Activated naive CD4-positive, alpha-beta T cell treated with anti-CD3 and anti-CD28 coated beads for 36 hours (primary cell): ENCODE results near the gene GSTM5. TPM values are rescaled to one million over a fixed set of nuclear protein-coding genes. Genes with fewer than 3 reads are reported as not detected.
"Not testable (repeated sequence)": the region's sequence is repeated elsewhere in the genome, so short reads cannot be mapped to it uniquely, and the experiment has no call there.

ENCODE experiments used
- CTCF ChIA-PET: fragments of 350-600 bp; sonication (Branson Sonifier 250); formaldehyde crosslinking; loops from one replicate; lab custom pipeline; 2021; ENCODE audit warnings: antibody characterized with exemption; lab: Charles Lee
- DNase-seq: peaks from one replicate; pipeline ENCODE4 v3.0.0-alpha.2; 2020
- H3K27ac Mint-ChIP-seq: one replicate; pipeline ENCODE4 v1.8.0; 2021; ENCODE audit warnings: mild to moderate bottlenecking, mixed read lengths
- H3K27me3 Mint-ChIP-seq: one replicate; pipeline ENCODE4 v1.8.0; 2021; ENCODE audit warnings: low read depth, mixed read lengths
- H3K36me3 Mint-ChIP-seq: one replicate; pipeline ENCODE4 v1.8.0; 2021; ENCODE audit warnings: low read depth, mixed read lengths
- H3K4me1 Mint-ChIP-seq: one replicate; pipeline ENCODE4 v1.8.0; 2021; ENCODE audit warnings: low read depth, mixed read lengths
- H3K4me3 Mint-ChIP-seq: one replicate; pipeline ENCODE4 v1.8.0; 2021; ENCODE audit warnings: mild to moderate bottlenecking, moderate library complexity, mixed read lengths
- H3K9me3 Mint-ChIP-seq: one replicate; pipeline ENCODE4 v1.8.0; 2021; ENCODE audit warnings: mixed read lengths
- intact Hi-C: fragments of 100-400 bp; cut with micrococcal nuclease; formaldehyde crosslinking; loops from one replicate; pipeline ENCODE4 v1.15.1; 2023
- total RNA-seq, 2 experiments: library from RNA; stranded (reverse); gene quantifications; one replicate each; pipeline ENCODE4 v1.2.3, GENCODE V29; 2021

Gene GSTM5
- total RNA-seq: not detected

- H3K27ac Mint-ChIP-seq, CTCF ChIA-PET, H3K4me3 Mint-ChIP-seq, H3K36me3 Mint-ChIP-seq, H3K4me1 Mint-ChIP-seq, intact Hi-C loops, DNase-seq: not testable (repeated sequence)
- Mint-ChIP-seq H3K27me3 (peaks cover 15% of the 10 kb centered on the region), H3K9me3 (peaks cover 15% of the 10 kb centered on the region)
Measured at GRCh38 chr1:109711593-109712320, at the start of gene GSTM5. Gene GSTM5 (plus strand): TSS chr1:109712251. CDS start chr1:109712313, 62 bp downstream.

GRCh38 chr1:109664671-109665070 lies 47.4 kb upstream of the GSTM5 start:
- H3K9me3 Mint-ChIP-seq: no peaks in the 10 kb centered on the region
- no peak for DNase-seq
- CTCF ChIA-PET: no interaction called here
- H3K4me3 Mint-ChIP-seq: no peak overlapping the region
- peaks cover 15% of the 10 kb centered on the region for H3K4me1 Mint-ChIP-seq
- intact Hi-C loops: no loop called here
- H3K27ac Mint-ChIP-seq: no peak overlapping the region
- no peaks in the 10 kb centered on the region for H3K36me3 Mint-ChIP-seq
- H3K27me3 Mint-ChIP-seq: no peaks in the 10 kb centered on the region

- no peaks in the 10 kb centered on the region for H3K36me3 Mint-ChIP-seq
- CTCF ChIA-PET: interaction anchor here (1.0 to 1.3 kb wide), 2 partner anchors 12 to 27 kb away, joined by 3 read pairs; partner anchors contain the start of gene GSTM4
- intact Hi-C loops: no loop called here
- DNase-seq: peak; percentile 92
- no peaks in the 10 kb centered on the region for H3K27me3 Mint-ChIP-seq
- peaks cover 17% of the 10 kb centered on the region for H3K4me1 Mint-ChIP-seq
- H3K4me3 Mint-ChIP-seq: peak within 1 kb of the TSS; percentile 68
- H3K9me3 Mint-ChIP-seq: no peaks in the 10 kb centered on the region
- H3K27ac Mint-ChIP-seq: no peak within 1 kb of the TSS
Measured at GRCh38 chr1:109667452-109668122, 44.5 kb upstream of the GSTM5 start, which contains the start of gene GSTM2. Gene GSTM2 (plus strand): TSS chr1:109668057. CDS start chr1:109668116, 59 bp downstream.

- Mint-ChIP-seq H3K27me3 (no peaks in the 10 kb centered on the region), H3K4me1 (peaks cover 17% of the 10 kb centered on the region), H3K27ac (no peak overlapping the region), H3K4me3 (peak overlapping the region; percentile 68), H3K9me3 (no peaks in the 10 kb centered on the region), H3K36me3 (no peaks in the 10 kb centered on the region)
- CTCF ChIA-PET: interaction anchor here (1.0 to 1.3 kb wide), 2 partner anchors 12 to 28 kb away, joined by 3 read pairs; partner anchors contain the start of gene GSTM4
- intact Hi-C loops: no loop called here
- no peak for DNase-seq
Measured at GRCh38 chr1:109668123-109668775, 43.8 kb upstream of the GSTM5 start.

GRCh38 chr1:109669246-109669948 lies 42.7 kb upstream of the GSTM5 start:
- peak; percentile 12 for DNase-seq
- peaks cover 17% of the 10 kb centered on the region for H3K4me1 Mint-ChIP-seq
- no peak overlapping the region for H3K4me3 Mint-ChIP-seq
- no peaks in the 10 kb centered on the region for H3K27me3 Mint-ChIP-seq
- CTCF ChIA-PET: interaction anchor here (0.6 to 2.2 kb wide), 2 partner anchors 29 to 336 kb away, joined by 3 to 13 read pairs; no protein-coding TSS in a partner anchor
- H3K9me3 Mint-ChIP-seq: no peaks in the 10 kb centered on the region
- H3K27ac Mint-ChIP-seq: no peak overlapping the region
- intact Hi-C loops: no loop called here
- no peaks in the 10 kb centered on the region for H3K36me3 Mint-ChIP-seq

- H3K4me1 Mint-ChIP-seq: peaks cover 17% of the 10 kb centered on the region
- H3K36me3 Mint-ChIP-seq, H3K4me3 Mint-ChIP-seq, intact Hi-C loops, DNase-seq, H3K9me3 Mint-ChIP-seq, H3K27me3 Mint-ChIP-seq, H3K27ac Mint-ChIP-seq: not testable (repeated sequence)
- CTCF ChIA-PET: interaction anchor here (0.6 to 2.2 kb wide), 3 partner anchors 30 to 336 kb away, joined by 3 to 13 read pairs (median 5); partner anchors contain the start of gene AHCYL1
Measured at GRCh38 chr1:109669949-109670302, 42.1 kb upstream of the GSTM5 start.

GRCh38 chr1:109671067-109671466 lies 41.0 kb upstream of the GSTM5 start:
- no peak overlapping the region for H3K27ac Mint-ChIP-seq
- no peaks in the 10 kb centered on the region for H3K9me3 Mint-ChIP-seq
- no peak overlapping the region for H3K4me3 Mint-ChIP-seq
- CTCF ChIA-PET: interaction anchor here (0.6 to 2.2 kb wide), 5 partner anchors 10 to 314 kb away, joined by 3 to 13 read pairs (median 5); partner anchors contain the start of gene AHCYL1
- peaks cover 17% of the 10 kb centered on the region for H3K4me1 Mint-ChIP-seq
- H3K36me3 Mint-ChIP-seq: no peaks in the 10 kb centered on the region
- no peaks in the 10 kb centered on the region for H3K27me3 Mint-ChIP-seq
- intact Hi-C loops: no loop called here
- DNase-seq: no peak

- CTCF ChIA-PET: interaction anchor here (0.7 to 2.2 kb wide), 2 partner anchors 33 to 141 kb away, joined by 3 to 5 read pairs; no protein-coding TSS in a partner anchor
- DNase-seq, intact Hi-C loops: not testable (repeated sequence)
Measured at GRCh38 chr1:109673861-109674260, 38.2 kb upstream of the GSTM5 start.

GRCh38 chr1:109676683-109677381 lies 35.2 kb upstream of the GSTM5 start:
- DNase-seq, H3K4me3 Mint-ChIP-seq, H3K27me3 Mint-ChIP-seq, intact Hi-C loops, H3K9me3 Mint-ChIP-seq, H3K4me1 Mint-ChIP-seq, H3K36me3 Mint-ChIP-seq, H3K27ac Mint-ChIP-seq, CTCF ChIA-PET: not testable (repeated sequence)

More at GRCh38 chr1:109673861-109674260, 38.2 kb upstream of the GSTM5 start:
- H3K36me3 Mint-ChIP-seq, H3K9me3 Mint-ChIP-seq, H3K27ac Mint-ChIP-seq, H3K4me1 Mint-ChIP-seq, H3K27me3 Mint-ChIP-seq, H3K4me3 Mint-ChIP-seq: not testable (repeated sequence)

GRCh38 chr1:109677459-109677858 lies 34.6 kb upstream of the GSTM5 start:
- H3K36me3 Mint-ChIP-seq: no peaks in the 10 kb centered on the region
- no peaks in the 10 kb centered on the region for H3K9me3 Mint-ChIP-seq
- no peaks in the 10 kb centered on the region for H3K27me3 Mint-ChIP-seq
- H3K4me1 Mint-ChIP-seq: no peaks in the 10 kb centered on the region
- no peak overlapping the region for H3K27ac Mint-ChIP-seq
- H3K4me3 Mint-ChIP-seq: no peak overlapping the region
- intact Hi-C loops: no loop called here
- CTCF ChIA-PET: no interaction called here
- DNase-seq: no peak

GRCh38 chr1:109678637-109679036 lies 33.4 kb upstream of the GSTM5 start:
- H3K36me3 Mint-ChIP-seq, DNase-seq, intact Hi-C loops, H3K9me3 Mint-ChIP-seq, H3K4me1 Mint-ChIP-seq, H3K27me3 Mint-ChIP-seq, H3K27ac Mint-ChIP-seq, CTCF ChIA-PET, H3K4me3 Mint-ChIP-seq: not testable (repeated sequence)
